Measurements from ENCODE around the gene PARD3B.

PARD3B gene

DNA sequence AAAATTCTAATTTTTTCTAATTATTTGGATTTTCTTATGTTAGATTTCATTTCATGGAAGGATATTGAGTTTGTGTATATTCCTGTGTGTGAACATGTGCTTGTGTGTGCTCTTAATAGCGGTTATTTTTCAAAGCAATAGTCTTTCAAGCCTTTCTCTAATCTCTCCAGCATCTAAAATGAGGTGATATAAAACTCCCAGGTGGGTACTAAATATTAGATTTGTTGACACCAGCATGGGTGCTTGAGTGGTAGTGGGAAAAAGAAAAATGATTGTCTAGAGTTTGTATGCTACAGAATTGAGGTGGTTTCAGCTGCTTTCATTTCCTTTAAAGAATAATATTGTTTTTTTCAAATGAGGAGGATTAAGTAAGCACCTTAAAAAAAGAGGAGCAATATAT lies 296.8 kb downstream of the PARD3B start:
- no peak overlapping the region for H3K27ac ChIP-seq (ENCODE audit: low read depth, low read length)

DNA sequence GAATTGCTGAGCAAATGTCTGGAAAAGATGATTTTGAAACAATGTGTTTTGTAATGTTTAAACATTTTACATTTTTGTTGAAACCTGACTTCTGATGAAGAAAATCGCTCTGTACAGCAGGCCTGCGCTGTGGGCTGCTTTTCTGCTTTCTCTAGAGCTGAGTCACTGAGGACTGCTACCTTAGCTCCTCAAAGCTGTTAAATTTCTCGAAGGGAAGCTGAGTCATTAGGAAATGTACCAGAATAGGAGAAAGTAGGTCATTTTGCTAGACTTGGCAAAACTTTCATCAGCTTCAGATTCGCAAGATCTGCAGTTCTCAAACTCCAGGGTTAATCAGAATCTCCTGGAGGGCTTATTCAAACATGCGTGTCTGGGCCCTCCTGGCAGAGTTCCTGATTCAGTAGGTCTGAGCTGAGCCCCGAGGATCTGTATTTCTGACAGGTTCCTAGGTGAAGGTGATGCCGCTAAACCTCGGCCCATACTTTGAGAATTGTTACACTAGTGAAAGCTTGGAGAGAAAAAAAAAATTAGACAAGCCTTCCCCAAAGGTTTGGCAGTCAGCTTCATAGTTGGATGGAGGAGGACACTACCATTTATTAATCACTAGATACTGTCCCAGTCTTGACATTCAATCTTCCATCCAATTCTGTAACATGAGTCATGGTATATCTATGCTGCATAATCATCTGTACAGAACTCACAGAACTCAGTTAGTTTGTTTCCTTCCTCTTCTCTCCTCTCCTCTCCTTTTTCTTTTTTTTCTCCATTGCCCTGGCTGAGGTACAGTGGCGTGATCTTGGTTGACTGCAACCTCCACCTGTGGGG lies 297.6 kb downstream of the PARD3B start:
- Histone ChIP-seq H3F3A (ENCODE audit: insufficient read depth) (no peaks in the 10 kb centered on the region), H3K9me3 (ENCODE audit: insufficient read depth, low read length) (no peaks in the 10 kb centered on the region), H3K9me2 (replicated peaks; ENCODE audit: insufficient read depth, low read length) (no peaks in the 10 kb centered on the region), H2AFZ (ENCODE audit: low read depth, low read length, severe bottlenecking) (no peak overlapping the region), H4K20me1 (ENCODE audit: low read depth, low read length) (no peaks in the 10 kb centered on the region), H3K4me2 (ENCODE audit: low read depth, low read length, poor library complexity, severe bottlenecking) (no peak overlapping the region), H3K4me3 (ENCODE audit: insufficient read depth, low read length, poor library complexity, severe bottlenecking) (no peak overlapping the region), H3K36me3 (ENCODE audit: low read length) (no peaks in the 10 kb centered on the region), H3K79me2 (ENCODE audit: insufficient read depth, low read length) (no peaks in the 10 kb centered on the region), H3K9ac (ENCODE audit: low read length) (no peak overlapping the region), H3K27ac (ENCODE audit: low read depth, low read length) (no peak overlapping the region), H3K27me3 (ENCODE audit: low read length) (no peaks in the 10 kb centered on the region)
- TF ChIP-seq EZH2phosphoT487 (conservative IDR thresholded peaks at IDR 0.05; ENCODE audit: low read length) = no peak
- TF ChIP-seq, protein P1, sequence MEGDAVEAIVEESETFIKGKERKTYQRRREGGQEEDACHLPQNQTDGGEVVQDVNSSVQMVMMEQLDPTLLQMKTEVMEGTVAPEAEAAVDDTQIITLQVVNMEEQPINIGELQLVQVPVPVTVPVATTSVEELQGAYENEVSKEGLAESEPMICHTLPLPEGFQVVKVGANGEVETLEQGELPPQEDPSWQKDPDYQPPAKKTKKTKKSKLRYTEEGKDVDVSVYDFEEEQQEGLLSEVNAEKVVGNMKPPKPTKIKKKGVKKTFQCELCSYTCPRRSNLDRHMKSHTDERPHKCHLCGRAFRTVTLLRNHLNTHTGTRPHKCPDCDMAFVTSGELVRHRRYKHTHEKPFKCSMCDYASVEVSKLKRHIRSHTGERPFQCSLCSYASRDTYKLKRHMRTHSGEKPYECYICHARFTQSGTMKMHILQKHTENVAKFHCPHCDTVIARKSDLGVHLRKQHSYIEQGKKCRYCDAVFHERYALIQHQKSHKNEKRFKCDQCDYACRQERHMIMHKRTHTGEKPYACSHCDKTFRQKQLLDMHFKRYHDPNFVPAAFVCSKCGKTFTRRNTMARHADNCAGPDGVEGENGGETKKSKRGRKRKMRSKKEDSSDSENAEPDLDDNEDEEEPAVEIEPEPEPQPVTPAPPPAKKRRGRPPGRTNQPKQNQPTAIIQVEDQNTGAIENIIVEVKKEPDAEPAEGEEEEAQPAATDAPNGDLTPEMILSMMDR (IDR thresholded peaks at IDR 0.05; ENCODE audit: insufficient read depth, low read length, poor library complexity, severe bottlenecking) = no peak

More for the DNA sequence above, 296.8 kb downstream of the PARD3B start:
- Histone ChIP-seq H3K36me3 (ENCODE audit: low read length) (no peaks in the 10 kb centered on the region), H2AFZ (ENCODE audit: low read depth, low read length, severe bottlenecking) (no peak overlapping the region), H3K27me3 (ENCODE audit: low read length) (no peaks in the 10 kb centered on the region), H3K4me2 (ENCODE audit: low read depth, low read length, poor library complexity, severe bottlenecking) (no peak overlapping the region), H3K9ac (ENCODE audit: low read length) (no peak overlapping the region), H3K9me2 (replicated peaks; ENCODE audit: insufficient read depth, low read length) (no peaks in the 10 kb centered on the region), H4K20me1 (ENCODE audit: low read depth, low read length) (no peaks in the 10 kb centered on the region), H3K9me3 (ENCODE audit: insufficient read depth, low read length) (no peaks in the 10 kb centered on the region), H3K4me3 (ENCODE audit: insufficient read depth, low read length, poor library complexity, severe bottlenecking) (no peak overlapping the region), H3F3A (ENCODE audit: insufficient read depth) (no peaks in the 10 kb centered on the region), H3K79me2 (ENCODE audit: insufficient read depth, low read length) (no peaks in the 10 kb centered on the region)
- TF ChIP-seq EZH2phosphoT487 (conservative IDR thresholded peaks at IDR 0.05; ENCODE audit: low read length) = no peak

DNA sequence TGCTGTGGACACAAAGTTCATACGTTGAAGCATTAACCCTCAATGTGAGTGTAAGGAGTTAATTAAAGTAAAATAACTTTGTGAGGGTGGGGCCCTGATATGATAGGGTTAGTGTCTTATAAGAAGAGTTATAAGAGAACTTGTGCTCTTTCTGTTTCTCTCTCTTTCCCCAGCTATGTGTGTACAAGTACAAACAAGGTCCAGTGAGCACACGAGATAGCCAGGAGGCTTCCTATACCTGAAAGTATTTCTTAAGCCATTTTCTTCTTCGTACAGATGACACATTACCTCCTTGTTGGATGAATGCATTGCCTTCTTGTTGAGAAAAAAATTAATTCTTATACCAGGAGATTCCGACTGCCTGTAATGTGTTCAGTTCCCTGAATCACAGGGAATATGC lies 301.2 kb downstream of the PARD3B start:
- H3K27ac ChIP-seq (ENCODE audit: low read depth, low read length) = no peak overlapping the region
- H2AFZ ChIP-seq (ENCODE audit: low read depth, low read length, severe bottlenecking) = no peak overlapping the region
- H3K36me3 ChIP-seq (ENCODE audit: low read length) = no peaks in the 10 kb centered on the region
- H3K4me3 ChIP-seq (ENCODE audit: insufficient read depth, low read length, poor library complexity, severe bottlenecking) = no peak overlapping the region
- H3K9ac ChIP-seq (ENCODE audit: low read length) = no peak overlapping the region
- H3F3A ChIP-seq (ENCODE audit: insufficient read depth) = no peaks in the 10 kb centered on the region
- no peaks in the 10 kb centered on the region for H3K9me3 ChIP-seq (ENCODE audit: insufficient read depth, low read length)
- no peaks in the 10 kb centered on the region for H4K20me1 ChIP-seq (ENCODE audit: low read depth, low read length)
- H3K9me2 ChIP-seq (replicated peaks; ENCODE audit: insufficient read depth, low read length) = no peaks in the 10 kb centered on the region
- no peaks in the 10 kb centered on the region for H3K27me3 ChIP-seq (ENCODE audit: low read length)
- TF ChIP-seq EZH2phosphoT487 (conservative IDR thresholded peaks at IDR 0.05; ENCODE audit: low read length) = no peak
- TF ChIP-seq, protein P1 (IDR thresholded peaks at IDR 0.05; ENCODE audit: insufficient read depth, low read length, poor library complexity, severe bottlenecking) = no peak
- H3K4me2 ChIP-seq (ENCODE audit: low read depth, low read length, poor library complexity, severe bottlenecking) = no peak overlapping the region
- no peaks in the 10 kb centered on the region for H3K79me2 ChIP-seq (ENCODE audit: insufficient read depth, low read length)

DNA sequence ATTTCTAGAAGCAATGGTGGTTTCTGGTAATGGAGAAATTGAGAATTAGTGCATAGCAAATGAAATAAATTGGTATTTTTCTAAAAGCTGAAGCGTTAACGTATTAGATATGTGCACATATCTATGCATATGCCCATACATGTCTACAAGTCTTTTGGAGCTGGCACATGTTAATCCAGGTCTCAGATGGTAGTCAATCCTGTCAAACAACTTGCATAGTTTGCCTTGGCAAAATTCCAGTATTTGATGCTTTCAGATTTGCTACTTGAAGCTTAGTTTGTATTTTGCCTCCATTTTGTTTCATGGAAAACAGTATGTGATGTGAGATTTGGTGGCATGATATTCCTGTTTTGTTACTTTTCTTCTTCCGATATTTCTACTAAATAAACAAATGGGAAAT lies 304.6 kb downstream of the PARD3B start:
- H3K9me2 ChIP-seq (replicated peaks; ENCODE audit: insufficient read depth, low read length) = no peaks in the 10 kb centered on the region
- no peaks in the 10 kb centered on the region for H3K36me3 ChIP-seq (ENCODE audit: low read length)
- H3K9ac ChIP-seq (ENCODE audit: low read length) = no peak overlapping the region
- no peak overlapping the region for H3K4me2 ChIP-seq (ENCODE audit: low read depth, low read length, poor library complexity, severe bottlenecking)
- H3K27me3 ChIP-seq (ENCODE audit: low read length) = no peaks in the 10 kb centered on the region
- H3F3A ChIP-seq (ENCODE audit: insufficient read depth) = no peaks in the 10 kb centered on the region
- no peak for TF ChIP-seq EZH2phosphoT487 (conservative IDR thresholded peaks at IDR 0.05; ENCODE audit: low read length)
- TF ChIP-seq, protein P1 (IDR thresholded peaks at IDR 0.05; ENCODE audit: insufficient read depth, low read length, poor library complexity, severe bottlenecking) = no peak
- H3K9me3 ChIP-seq (ENCODE audit: insufficient read depth, low read length) = no peaks in the 10 kb centered on the region
- H3K4me3 ChIP-seq (ENCODE audit: insufficient read depth, low read length, poor library complexity, severe bottlenecking) = no peak overlapping the region
- H2AFZ ChIP-seq (ENCODE audit: low read depth, low read length, severe bottlenecking) = no peak overlapping the region
- H3K27ac ChIP-seq (ENCODE audit: low read depth, low read length) = no peak overlapping the region
- H4K20me1 ChIP-seq (ENCODE audit: low read depth, low read length) = no peaks in the 10 kb centered on the region
- no peaks in the 10 kb centered on the region for H3K79me2 ChIP-seq (ENCODE audit: insufficient read depth, low read length)

Data from SU-DHL-6 (cell line).